Cardiac fibroblast (primary cell): ENCODE data around the gene SPRING1.
A peak's percentile ranks its signal among the peaks of the same experiment; 100 is the strongest.

Source experiments
- DNase-seq, 2 donors: peaks; one replicate each; pipeline versions ENCODE4 v3.0.0 to v3.0.0-alpha.2; 2010; ENCODE audit warnings: low read depth in 2 of 2
- H3K4me3 ChIP-seq, 2 donors: replicated peaks in 1 of 2; 1 replicate in 1 of 2; 2 replicates in 1 of 2; pipeline ENCODE4 v1.5.1; 2011; ENCODE audit warnings: low read depth in 2 of 2, low read length in 2 of 2, mild to moderate bottlenecking in 2 of 2, moderate library complexity in 1 of 2
- CTCF ChIP-seq: IDR thresholded peaks from one replicate; pipeline ENCODE4 v1.5.1; 2011; ENCODE audit warnings: low read depth, mild to moderate bottlenecking, low read length, inconsistent platforms

The SPRING1 gene

GRCh38 chr12:116739381-116739887 is 1.6 kb upstream of the SPRING1 start:
- DNase-seq = no peak
- no peak overlapping the region for H3K4me3 ChIP-seq
- TF ChIP-seq CTCF = no peak

GRCh38 chr12:116736962-116737773 is 701 bp downstream of the SPRING1 start:
- peak overlapping the region; percentile 93 for H3K4me3 ChIP-seq
- no peak for DNase-seq
- TF ChIP-seq CTCF = no peak

- TF ChIP-seq CTCF = no peak
- H3K4me3 ChIP-seq = peak overlapping the region in 1 of 2 donors; percentile 93
- no peak for DNase-seq
Measured at GRCh38 chr12:116735951-116736599, 1.8 kb downstream of the SPRING1 start.

GRCh38 chr12:116735084-116735483 is 2.8 kb downstream of the SPRING1 start:
- no peak overlapping the region for H3K4me3 ChIP-seq
- no peak for TF ChIP-seq CTCF
- DNase-seq = no peak

- no peak overlapping the region for H3K4me3 ChIP-seq
- TF ChIP-seq CTCF = no peak
- no peak for DNase-seq
Measured at GRCh38 chr12:116734156-116734768, 3.6 kb downstream of the SPRING1 start.

GRCh38 chr12:116731801-116732200 is 6.1 kb downstream of the SPRING1 start:
- TF ChIP-seq CTCF = no peak
- DNase-seq = no peak
- H3K4me3 ChIP-seq = no peak overlapping the region
